GM12864 (cell line): Measurements from ENCODE around the gene UBE2U.

Experiments used
- DNase-seq: peaks from one replicate; pipeline ENCODE4 v3.0.0-alpha.2; 2011; ENCODE audit warnings: low read depth
- H3K4me3 ChIP-seq: 2 replicates; pipeline ENCODE4 v1.5.1; 2011; ENCODE audit warnings: mild to moderate bottlenecking, low read depth, low read length, control low read depth
- CTCF ChIP-seq: IDR thresholded peaks from 2 replicates; pipeline ENCODE4 v1.5.1; 2011; ENCODE audit warnings: low read depth, mild to moderate bottlenecking, moderate library complexity, low read length, control low read depth, inconsistent platforms; ENCODE audit errors: missing control alignments

Gene UBE2U

GRCh38 chr1:64166629-64167028 lies 36.8 kb upstream of the UBE2U start:
- no peak overlapping the region for H3K4me3 ChIP-seq
- no peak for TF ChIP-seq CTCF
- no peak for DNase-seq

GRCh38 chr1:64167176-64167575 lies 36.2 kb upstream of the UBE2U start:
- no peak overlapping the region for H3K4me3 ChIP-seq
- no peak for TF ChIP-seq CTCF
- DNase-seq = no peak

- TF ChIP-seq CTCF = no peak
- no peak for DNase-seq
- no peak overlapping the region for H3K4me3 ChIP-seq
Measured at GRCh38 chr1:64171246-64171645, 32.2 kb upstream of the UBE2U start.

GRCh38 chr1:64171797-64172281 lies 31.6 kb upstream of the UBE2U start:
- no peak for TF ChIP-seq CTCF
- peak; percentile 24 for DNase-seq
- H3K4me3 ChIP-seq = no peak overlapping the region

- DNase-seq = no peak
- H3K4me3 ChIP-seq = no peak overlapping the region; the same call in 1 of the 2 replicates
- TF ChIP-seq CTCF = no peak
Measured at GRCh38 chr1:64172458-64172983, 30.9 kb upstream of the UBE2U start.

- no peak for TF ChIP-seq CTCF
- no peak overlapping the region for H3K4me3 ChIP-seq
- DNase-seq = no peak
Measured at GRCh38 chr1:64173336-64173940, 30.0 kb upstream of the UBE2U start.

GRCh38 chr1:64175639-64176038 lies 27.8 kb upstream of the UBE2U start:
- no peak for DNase-seq
- no peak for TF ChIP-seq CTCF
- H3K4me3 ChIP-seq = no peak overlapping the region
